ENCODE measurements around the gene CHRM1. TPM values are rescaled to one million over a fixed set of nuclear protein-coding genes. Genes with fewer than 3 reads are reported as not detected.

The CHRM1 gene
- total RNA-seq, 4 donors from 2014 or later = not detected

GRCh38 chr11:62930157-62930556, 9.0 kb upstream of the CHRM1 start:
- Histone ChIP-seq H3K27me3 (peaks cover 0 to 37% of the 10 kb centered on the region in 2 donors), H3K4me1 (peaks cover 0 to 22% (median 14%) of the 10 kb centered on the region in 4 donors), H3K36me3 (no peaks in the 10 kb centered on the region), H3K27ac (no peak overlapping the region), H3K4me3 (no peak overlapping the region), H3K9me3 (no peaks in the 10 kb centered on the region)
- TF ChIP-seq EP300 (IDR thresholded peaks at IDR 0.05) = no peak
- TF ChIP-seq CTCF (IDR thresholded peaks at IDR 0.05) = no peak
- no peak for TF ChIP-seq POLR2A (IDR thresholded peaks at IDR 0.05)
- 34 to 57% methylated on average over 4 of the region's 4 CpGs for WGBS, 2 donors
- no peak for DNase-seq (ENCODE audit: low spot score in 2 of 2)

- no peak for DNase-seq (ENCODE audit: low spot score in 2 of 2)
- H3K27me3 ChIP-seq = peaks cover 0 to 58% of the 10 kb centered on the region in 2 donors
- H3K4me1 ChIP-seq = peaks cover 0 to 34% (median 23%) of the 10 kb centered on the region in 4 donors
- peaks cover 0 to 1% (median 0%) of the 10 kb centered on the region in 4 donors for H3K9me3 ChIP-seq
- TF ChIP-seq POLR2A (IDR thresholded peaks at IDR 0.05) (no peak), EP300 (IDR thresholded peaks at IDR 0.05) (no peak), CTCF (IDR thresholded peaks at IDR 0.05) (no peak)
- WGBS, 2 donors = 56 to 67% methylated on average over 13 of the region's 13 CpGs
- no peak overlapping the region for H3K4me3 ChIP-seq
- no peaks in the 10 kb centered on the region for H3K36me3 ChIP-seq
- H3K27ac ChIP-seq = no peak overlapping the region
Observed at GRCh38 chr11:62928011-62928410, 6.8 kb upstream of the CHRM1 start.

DNA sequence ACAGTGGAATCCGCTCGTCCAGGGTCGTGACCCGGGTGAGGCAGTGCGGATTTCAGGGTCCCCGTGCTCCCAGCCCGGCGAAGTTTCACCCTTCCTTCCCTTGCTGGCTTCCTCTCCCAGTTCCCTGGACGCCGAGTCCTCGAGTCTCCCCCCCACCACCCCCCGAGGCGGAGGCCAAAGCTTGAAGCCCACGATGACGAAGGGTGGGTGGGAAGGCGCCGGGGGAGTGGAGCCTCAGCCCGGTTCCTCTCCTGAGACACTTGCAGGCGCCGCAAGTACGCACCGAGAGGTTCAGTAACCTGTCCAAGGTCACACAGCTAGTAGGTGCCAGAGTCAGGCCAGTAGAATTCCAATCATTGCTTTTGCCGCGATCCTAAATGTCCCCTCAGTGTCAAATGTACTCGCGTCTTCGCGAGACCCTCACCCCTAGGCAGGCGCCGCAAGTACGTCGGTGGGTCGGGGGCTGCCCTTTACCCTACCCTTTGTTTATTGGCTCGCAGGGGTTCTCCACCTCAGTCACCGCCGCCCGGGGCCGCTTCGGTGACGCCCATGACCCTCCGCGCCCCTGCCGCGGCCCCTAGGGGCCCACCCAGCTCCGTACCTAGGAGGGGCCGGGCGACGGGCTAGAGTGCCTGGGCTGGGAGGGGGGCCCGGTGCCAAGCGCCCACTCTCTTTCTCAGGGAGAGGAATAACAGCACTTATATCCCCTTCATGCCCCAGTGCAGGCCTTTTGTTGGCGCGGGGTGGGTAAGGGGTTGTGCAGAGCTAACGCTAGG, 5.7 kb upstream of the CHRM1 start:
- peak overlapping the region in 3 of 4 donors; percentile 8 to 42 (median 41) for H3K4me3 ChIP-seq
- H3K27me3 ChIP-seq = peaks cover 0 to 70% of the 10 kb centered on the region in 2 donors
- peaks cover 0 to 38% (median 23%) of the 10 kb centered on the region in 4 donors for H3K4me1 ChIP-seq
- DNase-seq (ENCODE audit: low spot score in 2 of 2) = no peak
- no peak overlapping the region for H3K27ac ChIP-seq
- WGBS, 2 donors = 17 to 24% methylated on average over 37 to 50 of the region's 53 CpGs
- H3K36me3 ChIP-seq = no peaks in the 10 kb centered on the region
- TF ChIP-seq EP300 (IDR thresholded peaks at IDR 0.05) (no peak), CTCF (IDR thresholded peaks at IDR 0.05) (no peak), POLR2A (IDR thresholded peaks at IDR 0.05) (no peak)
- peaks cover 0 to 8% (median 0%) of the 10 kb centered on the region in 4 donors for H3K9me3 ChIP-seq

GRCh38 chr11:62925745-62926679, 4.8 kb upstream of the CHRM1 start:
- Histone ChIP-seq H3K27me3 (peaks cover 0 to 78% of the 10 kb centered on the region in 2 donors), H3K36me3 (no peaks in the 10 kb centered on the region), H3K4me3 (peak overlapping the region in 3 of 4 donors; percentile 8 to 42 (median 41)), H3K9me3 (peaks cover 0 to 8% (median 0%) of the 10 kb centered on the region in 4 donors), H3K27ac (no peak overlapping the region), H3K4me1 (peaks cover 0 to 47% (median 25%) of the 10 kb centered on the region in 4 donors)
- WGBS, 2 donors = 18 to 27% methylated on average over 68 to 70 of the region's 71 CpGs
- TF ChIP-seq POLR2A (IDR thresholded peaks at IDR 0.05) (no peak), EP300 (IDR thresholded peaks at IDR 0.05) (no peak)
- DNase-seq (ENCODE audit: low spot score in 2 of 2) = no peak

GRCh38 chr11:62925308-62925707, 4.1 kb upstream of the CHRM1 start:
- H3K27ac ChIP-seq = no peak overlapping the region
- H3K36me3 ChIP-seq = no peaks in the 10 kb centered on the region
- H3K9me3 ChIP-seq = peaks cover 0 to 8% (median 0%) of the 10 kb centered on the region in 4 donors
- no peak for DNase-seq (ENCODE audit: low spot score in 2 of 2)
- H3K4me1 ChIP-seq = peaks cover 0 to 50% (median 26%) of the 10 kb centered on the region in 4 donors
- peaks cover 0 to 84% of the 10 kb centered on the region in 2 donors for H3K27me3 ChIP-seq
- WGBS, 2 donors = 39 to 50% methylated on average over 14 of the region's 14 CpGs
- TF ChIP-seq CTCF (IDR thresholded peaks at IDR 0.05) = no peak
- TF ChIP-seq POLR2A (IDR thresholded peaks at IDR 0.05) = no peak
- TF ChIP-seq EP300 (IDR thresholded peaks at IDR 0.05) = no peak
- H3K4me3 ChIP-seq = peak overlapping the region in 1 of 4 donors; percentile 42

All from tibial nerve (tissue), 4 donors.